GM23338 (cell line): ENCODE results near the gene EYA3. TPM values are rescaled to one million over a fixed set of nuclear protein-coding genes. Genes with fewer than 3 reads are reported as not detected.

ENCODE experiments used
- ATAC-seq: fragments of 200-7000 bp; cut with Tn5 transposase; 3 replicates; pipeline ENCODE4 v1.9.1; 2020
- DNase-seq: peaks from one replicate; pipeline ENCODE4 v3.0.0-alpha.2; 2015; ENCODE audit warnings: low spot score
- H2AFZ ChIP-seq: fragments of 200-600 bp; sonication (generic); 2 replicates; pipeline ENCODE4 v1.8.0; 2016; ENCODE audit warnings: antibody characterized with exemption, mild to moderate bottlenecking, moderate library complexity
- H3F3A ChIP-seq: fragments of 200-600 bp; sonication (generic); replicated peaks from 2 replicates; pipeline ENCODE4 v1.8.0; 2017; ENCODE audit warnings: antibody characterized with exemption, mixed run types, low read depth
- H3K27ac ChIP-seq: fragments of 200-600 bp; sonication (generic); 2 replicates; pipeline ENCODE4 v1.6.1; 2016; ENCODE audit warnings: low read depth
- H3K27me3 ChIP-seq: fragments of 200-600 bp; sonication (generic); 2 replicates; pipeline ENCODE4 v1.8.0; 2016; ENCODE audit warnings: mild to moderate bottlenecking, mixed run types, moderate library complexity; ENCODE audit not compliant: insufficient read depth
- H3K36me3 ChIP-seq: fragments of 200-600 bp; sonication (generic); 2 replicates; pipeline ENCODE4 v1.8.0; 2016; ENCODE audit warnings: mild to moderate bottlenecking; ENCODE audit not compliant: insufficient read depth
- H3K4me1 ChIP-seq: fragments of 200-600 bp; sonication (generic); 2 replicates; pipeline ENCODE4 v1.8.0; 2016; ENCODE audit warnings: mild to moderate bottlenecking, moderate library complexity; ENCODE audit not compliant: insufficient read depth
- H3K4me2 ChIP-seq: fragments of 200-600 bp; sonication (generic); 2 replicates; pipeline ENCODE4 v1.7.1; 2017; ENCODE audit warnings: mixed run types
- H3K4me3 ChIP-seq: fragments of 200-600 bp; sonication (generic); 2 replicates; pipeline ENCODE4 v1.6.1; 2016; ENCODE audit warnings: mixed run types
- H3K79me2 ChIP-seq: fragments of 200-600 bp; sonication (generic); replicated peaks from 2 replicates; pipeline ENCODE4 v1.8.0; 2017; ENCODE audit warnings: mild to moderate bottlenecking; ENCODE audit not compliant: insufficient read depth
- H3K9me2 ChIP-seq: fragments of 200-600 bp; sonication (generic); 2 replicates; pipeline ENCODE4 v1.8.0; 2017; ENCODE audit not compliant: insufficient read depth
- H4K20me1 ChIP-seq: fragments of 200-600 bp; sonication (generic); replicated peaks from 2 replicates; pipeline ENCODE4 v1.8.0; 2017; ENCODE audit warnings: mild to moderate bottlenecking; ENCODE audit not compliant: insufficient read depth
- H3K27ac Mint-ChIP-seq: 2 replicates; pipeline ENCODE4 v1.8.0; 2020; ENCODE audit warnings: inconsistent platforms, mild to moderate bottlenecking, moderate library complexity, mixed read lengths
- H3K27me3 Mint-ChIP-seq: 3 replicates; pipeline ENCODE4 v1.8.0; 2022; ENCODE audit warnings: low read depth, mild to moderate bottlenecking, moderate library complexity, mixed read lengths, inconsistent platforms; ENCODE audit not compliant: insufficient read depth, poor library complexity
- H3K36me3 Mint-ChIP-seq: 3 replicates; pipeline ENCODE4 v1.8.0; 2021; ENCODE audit warnings: low read depth, mild to moderate bottlenecking, inconsistent platforms, moderate library complexity, mixed read lengths
- H3K4me1 Mint-ChIP-seq: 3 replicates; pipeline ENCODE4 v1.8.0; 2020; ENCODE audit warnings: mild to moderate bottlenecking, inconsistent platforms, mixed read lengths
- H3K4me3 Mint-ChIP-seq: 3 replicates; pipeline ENCODE4 v1.8.0; 2021; ENCODE audit warnings: moderate library complexity, mild to moderate bottlenecking, inconsistent platforms, mixed read lengths
- H3K9me3 Mint-ChIP-seq: 3 replicates; pipeline ENCODE4 v1.8.0; 2020; ENCODE audit warnings: moderate library complexity, mild to moderate bottlenecking, inconsistent platforms, mixed read lengths
- CREB1 ChIP-seq: fragments of 250-450 bp; sonication (Bioruptor Pico); IDR thresholded peaks from 2 replicates; pipeline ENCODE4 v1.5.0; 2020; ENCODE audit warnings: low read depth, mild to moderate bottlenecking, moderate library complexity
- EZH2 ChIP-seq: fragments of 200-600 bp; sonication (generic); IDR thresholded peaks from one replicate; pipeline ENCODE4 v1.8.0; 2017; ENCODE audit warnings: antibody characterized with exemption, mild to moderate bottlenecking, low read depth; ENCODE audit not compliant: unreplicated experiment
- JUNB ChIP-seq: IDR thresholded peaks from one replicate; pipeline ENCODE4 v1.6.1; 2016; ENCODE audit warnings: antibody characterized with exemption; ENCODE audit not compliant: unreplicated experiment
- NANOG ChIP-seq: IDR thresholded peaks from 2 replicates; pipeline ENCODE4 v1.6.1; 2016; ENCODE audit warnings: antibody characterized with exemption, borderline replicate concordance
- STAT1 ChIP-seq: IDR thresholded peaks from one replicate; pipeline ENCODE4 v1.6.1; 2016; ENCODE audit warnings: antibody characterized with exemption; ENCODE audit not compliant: unreplicated experiment
- ZNF114 ChIP-seq: fragments of 250-450 bp; sonication (Bioruptor Pico); IDR thresholded peaks from 2 replicates; pipeline ENCODE4 v1.5.0; 2020; ENCODE audit warnings: mild to moderate bottlenecking, moderate library complexity
- ZNF331 ChIP-seq: fragments of 250-450 bp; sonication (Bioruptor Pico); IDR thresholded peaks from 2 replicates; pipeline ENCODE4 v1.5.0; 2020; ENCODE audit warnings: low read depth, mild to moderate bottlenecking, moderate library complexity
- polyA plus RNA-seq: library from polyadenylated mRNA; unstranded; fragments of >200 nt; fragmentation: Nextera tagmentation; extraction: Ambion mirVana; gene quantifications from 2 replicates; pipeline ENCODE4 v1.2.1, GENCODE V29; 2016
- total RNA-seq: library from RNA; depleted of rRNA; stranded (reverse); fragments of >200 nt; shearing (Covaris generic); gene quantifications from 2 replicates; pipeline ENCODE4 v1.2.3, GENCODE V29; 2014
- TF ChIP-seq, protein P1 (sequence below): IDR thresholded peaks from 2 replicates; pipeline ENCODE4 v1.6.1; 2016; ENCODE audit warnings: antibody characterized with exemption
- TF ChIP-seq, protein P2 (sequence below), 2 experiments: fragments of 200-600 bp in 1 of 2; sonication (generic) in 1 of 2; conservative IDR thresholded peaks; 2 replicates each; pipeline versions ENCODE4 v1.5.1 to v1.6.1; 2016 to 2017; ENCODE audit warnings: antibody characterized with exemption in 2 of 2, low read depth in 2 of 2, mild to moderate bottlenecking in 2 of 2, moderate library complexity in 1 of 2
- TF ChIP-seq, protein P3 (sequence below): IDR thresholded peaks from one replicate; pipeline ENCODE4 v1.6.1; 2018; ENCODE audit warnings: antibody characterized with exemption; ENCODE audit not compliant: unreplicated experiment

EYA3 gene
- total and polyA plus RNA-seq, 2 experiments from 2014 or later = 12.5 to 33.6 TPM

DNA sequence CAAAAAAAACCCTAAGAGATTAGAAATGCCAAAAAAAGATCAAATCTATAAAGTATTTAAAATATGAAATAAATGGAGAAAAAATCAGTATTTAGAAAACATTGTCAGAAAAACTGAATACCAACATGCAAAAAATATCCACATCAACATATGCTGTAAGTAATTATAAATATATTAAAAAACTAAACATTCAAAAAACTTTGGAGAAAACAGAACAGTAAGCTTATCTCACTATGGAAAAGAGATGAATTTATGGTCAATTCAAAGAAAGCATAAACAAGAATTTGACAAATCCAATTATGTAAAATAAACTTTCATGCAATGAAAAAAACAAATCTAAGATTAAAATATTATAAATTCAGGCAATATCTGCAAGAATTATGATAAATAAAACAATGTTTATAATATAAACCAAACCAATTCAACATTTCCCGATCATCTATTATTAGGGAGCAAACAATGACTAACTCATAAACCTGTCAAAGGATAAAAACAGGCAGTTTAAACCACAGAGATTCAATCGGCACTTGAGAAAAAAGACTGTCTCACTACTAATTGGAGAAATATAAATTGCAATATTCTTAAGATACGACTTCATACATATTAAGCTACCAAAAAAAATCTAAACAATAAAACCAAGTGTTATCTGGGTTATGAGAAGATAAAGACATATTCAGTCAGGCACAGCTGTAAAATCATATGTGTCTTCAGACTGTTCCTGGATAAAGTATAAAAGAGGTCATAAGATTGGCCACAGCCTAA, 21.8 kb downstream of the EYA3 start:
- ATAC-seq (no peak), DNase-seq (no peak)
- H3K36me3 ChIP-seq = no peaks in the 10 kb centered on the region
- Mint-ChIP-seq H3K4me3 (no peak overlapping the region), H3K9me3 (no peaks in the 10 kb centered on the region), H3K27me3 (no peaks in the 10 kb centered on the region), H3K4me1 (no peaks in the 10 kb centered on the region), H3K27ac (no peak overlapping the region), H3K36me3 (peaks cover 4% of the 10 kb centered on the region; the same call in 1 of the 3 replicates)
- H3K79me2 ChIP-seq = peaks cover 90% of the 10 kb centered on the region
- no peak overlapping the region for H2AFZ ChIP-seq
- H3F3A ChIP-seq = no peaks in the 10 kb centered on the region
- H3K4me3 ChIP-seq = no peak overlapping the region
- no peak overlapping the region for H3K4me2 ChIP-seq
- TF ChIP-seq ZNF114 = no peak
- TF ChIP-seq, protein P1, sequence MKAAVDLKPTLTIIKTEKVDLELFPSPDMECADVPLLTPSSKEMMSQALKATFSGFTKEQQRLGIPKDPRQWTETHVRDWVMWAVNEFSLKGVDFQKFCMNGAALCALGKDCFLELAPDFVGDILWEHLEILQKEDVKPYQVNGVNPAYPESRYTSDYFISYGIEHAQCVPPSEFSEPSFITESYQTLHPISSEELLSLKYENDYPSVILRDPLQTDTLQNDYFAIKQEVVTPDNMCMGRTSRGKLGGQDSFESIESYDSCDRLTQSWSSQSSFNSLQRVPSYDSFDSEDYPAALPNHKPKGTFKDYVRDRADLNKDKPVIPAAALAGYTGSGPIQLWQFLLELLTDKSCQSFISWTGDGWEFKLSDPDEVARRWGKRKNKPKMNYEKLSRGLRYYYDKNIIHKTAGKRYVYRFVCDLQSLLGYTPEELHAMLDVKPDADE = no peak
- no peaks in the 10 kb centered on the region for H3K4me1 ChIP-seq
- H3K27me3 ChIP-seq = no peaks in the 10 kb centered on the region
- no peaks in the 10 kb centered on the region for H3K9me2 ChIP-seq
- no peak overlapping the region for H3K27ac ChIP-seq
- peaks cover 14% of the 10 kb centered on the region for H4K20me1 ChIP-seq

DNA sequence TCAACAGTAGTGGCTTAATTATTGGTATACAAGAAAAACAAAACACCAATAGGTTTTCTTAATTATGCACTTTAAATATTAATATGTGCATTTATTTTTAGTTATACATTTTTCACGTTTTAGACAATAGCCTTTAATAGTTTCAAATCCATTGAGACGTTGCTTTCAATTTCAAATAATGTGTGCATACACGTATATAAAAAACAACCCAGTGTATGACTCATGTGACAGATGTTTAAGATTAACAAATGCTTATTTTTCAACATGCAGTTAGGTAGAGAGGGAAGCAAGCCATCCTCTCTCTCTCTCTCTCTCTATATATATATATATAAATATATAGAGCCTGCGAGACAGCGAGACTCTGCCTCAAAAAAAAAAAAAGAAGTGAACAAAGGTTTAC, 24.3 kb downstream of the EYA3 start:
- Histone ChIP-seq H3K4me3 (no peak overlapping the region), H4K20me1 (peaks cover 16% of the 10 kb centered on the region; the same call in 1 of the 2 replicates), H3K27me3 (no peaks in the 10 kb centered on the region), H3K79me2 (peaks cover 91% of the 10 kb centered on the region), H3F3A (no peaks in the 10 kb centered on the region), H3K4me1 (no peaks in the 10 kb centered on the region), H3K9me2 (no peaks in the 10 kb centered on the region), H3K36me3 (no peaks in the 10 kb centered on the region), H2AFZ (no peak overlapping the region), H3K4me2 (no peak overlapping the region), H3K27ac (no peak overlapping the region)
- no peaks in the 10 kb centered on the region; the same call in 2 of the 3 replicates for H3K4me1 Mint-ChIP-seq
- peaks cover 4% of the 10 kb centered on the region; the same call in 1 of the 3 replicates for H3K36me3 Mint-ChIP-seq
- DNase-seq = no peak
- H3K9me3 Mint-ChIP-seq = no peaks in the 10 kb centered on the region
- H3K27me3 Mint-ChIP-seq = no peaks in the 10 kb centered on the region
- TF ChIP-seq ZNF331 (CRISPR knock-in tag) (no peak), CREB1 (CRISPR knock-in tag) (no peak)
- TF ChIP-seq, protein P2, sequence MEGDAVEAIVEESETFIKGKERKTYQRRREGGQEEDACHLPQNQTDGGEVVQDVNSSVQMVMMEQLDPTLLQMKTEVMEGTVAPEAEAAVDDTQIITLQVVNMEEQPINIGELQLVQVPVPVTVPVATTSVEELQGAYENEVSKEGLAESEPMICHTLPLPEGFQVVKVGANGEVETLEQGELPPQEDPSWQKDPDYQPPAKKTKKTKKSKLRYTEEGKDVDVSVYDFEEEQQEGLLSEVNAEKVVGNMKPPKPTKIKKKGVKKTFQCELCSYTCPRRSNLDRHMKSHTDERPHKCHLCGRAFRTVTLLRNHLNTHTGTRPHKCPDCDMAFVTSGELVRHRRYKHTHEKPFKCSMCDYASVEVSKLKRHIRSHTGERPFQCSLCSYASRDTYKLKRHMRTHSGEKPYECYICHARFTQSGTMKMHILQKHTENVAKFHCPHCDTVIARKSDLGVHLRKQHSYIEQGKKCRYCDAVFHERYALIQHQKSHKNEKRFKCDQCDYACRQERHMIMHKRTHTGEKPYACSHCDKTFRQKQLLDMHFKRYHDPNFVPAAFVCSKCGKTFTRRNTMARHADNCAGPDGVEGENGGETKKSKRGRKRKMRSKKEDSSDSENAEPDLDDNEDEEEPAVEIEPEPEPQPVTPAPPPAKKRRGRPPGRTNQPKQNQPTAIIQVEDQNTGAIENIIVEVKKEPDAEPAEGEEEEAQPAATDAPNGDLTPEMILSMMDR (conservative IDR thresholded peaks at IDR 0.05; ENCODE audit: low read depth in 2 of 2) = no peak
- no peak overlapping the region for H3K27ac Mint-ChIP-seq
- no peak overlapping the region for H3K4me3 Mint-ChIP-seq
- no peak for ATAC-seq

DNA sequence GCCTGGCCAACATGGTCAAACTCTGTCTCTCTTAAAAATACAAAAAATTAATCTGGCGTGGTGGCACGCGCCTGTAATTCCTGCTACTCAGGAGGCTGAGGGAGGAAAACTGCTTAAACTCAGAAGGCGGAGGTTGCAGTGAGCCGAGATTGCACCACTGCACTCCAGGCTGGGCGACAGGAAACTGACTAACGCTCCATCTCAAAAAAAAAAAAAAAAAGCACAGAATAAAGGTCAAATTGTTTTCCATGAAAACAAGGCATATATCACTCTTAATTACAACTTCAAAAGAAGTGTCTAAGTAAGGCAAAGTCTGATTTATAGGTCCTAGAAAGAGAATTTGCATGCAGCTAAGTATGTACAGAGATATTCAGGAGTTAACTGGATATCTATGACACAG, 25.6 kb downstream of the EYA3 start:
- Histone ChIP-seq H3K27me3 (no peaks in the 10 kb centered on the region), H3K27ac (no peak overlapping the region), H3K4me2 (no peak overlapping the region), H4K20me1 (peaks cover 17% of the 10 kb centered on the region; the same call in 1 of the 2 replicates), H3F3A (no peaks in the 10 kb centered on the region), H3K4me3 (no peak overlapping the region), H2AFZ (no peak overlapping the region), H3K79me2 (peaks cover 89% of the 10 kb centered on the region), H3K4me1 (no peaks in the 10 kb centered on the region), H3K9me2 (no peaks in the 10 kb centered on the region), H3K36me3 (no peaks in the 10 kb centered on the region)
- no peak for ATAC-seq
- DNase-seq = no peak
- Mint-ChIP-seq H3K36me3 (peaks cover 4% of the 10 kb centered on the region; the same call in 1 of the 3 replicates), H3K27ac (no peak overlapping the region), H3K4me1 (no peaks in the 10 kb centered on the region; the same call in 2 of the 3 replicates), H3K4me3 (no peak overlapping the region), H3K9me3 (no peaks in the 10 kb centered on the region), H3K27me3 (no peaks in the 10 kb centered on the region)
- no peak for TF ChIP-seq NANOG
- no peak for TF ChIP-seq CREB1 (CRISPR knock-in tag)
- no peak for TF ChIP-seq STAT1
- no peak for TF ChIP-seq ZNF331 (CRISPR knock-in tag)
- TF ChIP-seq, protein P3, sequence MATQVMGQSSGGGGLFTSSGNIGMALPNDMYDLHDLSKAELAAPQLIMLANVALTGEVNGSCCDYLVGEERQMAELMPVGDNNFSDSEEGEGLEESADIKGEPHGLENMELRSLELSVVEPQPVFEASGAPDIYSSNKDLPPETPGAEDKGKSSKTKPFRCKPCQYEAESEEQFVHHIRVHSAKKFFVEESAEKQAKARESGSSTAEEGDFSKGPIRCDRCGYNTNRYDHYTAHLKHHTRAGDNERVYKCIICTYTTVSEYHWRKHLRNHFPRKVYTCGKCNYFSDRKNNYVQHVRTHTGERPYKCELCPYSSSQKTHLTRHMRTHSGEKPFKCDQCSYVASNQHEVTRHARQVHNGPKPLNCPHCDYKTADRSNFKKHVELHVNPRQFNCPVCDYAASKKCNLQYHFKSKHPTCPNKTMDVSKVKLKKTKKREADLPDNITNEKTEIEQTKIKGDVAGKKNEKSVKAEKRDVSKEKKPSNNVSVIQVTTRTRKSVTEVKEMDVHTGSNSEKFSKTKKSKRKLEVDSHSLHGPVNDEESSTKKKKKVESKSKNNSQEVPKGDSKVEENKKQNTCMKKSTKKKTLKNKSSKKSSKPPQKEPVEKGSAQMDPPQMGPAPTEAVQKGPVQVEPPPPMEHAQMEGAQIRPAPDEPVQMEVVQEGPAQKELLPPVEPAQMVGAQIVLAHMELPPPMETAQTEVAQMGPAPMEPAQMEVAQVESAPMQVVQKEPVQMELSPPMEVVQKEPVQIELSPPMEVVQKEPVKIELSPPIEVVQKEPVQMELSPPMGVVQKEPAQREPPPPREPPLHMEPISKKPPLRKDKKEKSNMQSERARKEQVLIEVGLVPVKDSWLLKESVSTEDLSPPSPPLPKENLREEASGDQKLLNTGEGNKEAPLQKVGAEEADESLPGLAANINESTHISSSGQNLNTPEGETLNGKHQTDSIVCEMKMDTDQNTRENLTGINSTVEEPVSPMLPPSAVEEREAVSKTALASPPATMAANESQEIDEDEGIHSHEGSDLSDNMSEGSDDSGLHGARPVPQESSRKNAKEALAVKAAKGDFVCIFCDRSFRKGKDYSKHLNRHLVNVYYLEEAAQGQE = no peak
- TF ChIP-seq JUNB = no peak
- TF ChIP-seq EZH2 = no peak
